Mononuclear cell (primary cell): ENCODE measurements around the gene DPP10. TPM values are rescaled to one million over a fixed set of nuclear protein-coding genes. Genes with fewer than 3 reads are reported as not detected.

Experiments used
- H3K27me3 ChIP-seq: 2 replicates; pipeline ENCODE4 v1.6.0; 2011; ENCODE audit warnings: low read length, control low read depth; ENCODE audit not compliant: insufficient read depth
- H3K4me1 ChIP-seq: 2 replicates; pipeline ENCODE4 v1.5.1; 2011; ENCODE audit warnings: mild to moderate bottlenecking, low read length, control low read depth; ENCODE audit not compliant: insufficient read depth
- H3K4me3 ChIP-seq: 2 replicates; pipeline ENCODE4 v1.5.1; 2011; ENCODE audit warnings: mild to moderate bottlenecking, low read length, moderate library complexity
- H3K9me3 ChIP-seq: 2 replicates; pipeline ENCODE4 v1.5.1; 2011; ENCODE audit warnings: low read depth, mild to moderate bottlenecking, control low read depth, low read length
- total RNA-seq: library from RNA; depleted of rRNA; stranded (reverse); fragments of >200 nt; gene quantifications from one replicate; pipeline ENCODE4 v1.2.3, GENCODE V29; 2012

Gene DPP10
- total RNA-seq, 1 donor = under 0.01 TPM

DNA sequence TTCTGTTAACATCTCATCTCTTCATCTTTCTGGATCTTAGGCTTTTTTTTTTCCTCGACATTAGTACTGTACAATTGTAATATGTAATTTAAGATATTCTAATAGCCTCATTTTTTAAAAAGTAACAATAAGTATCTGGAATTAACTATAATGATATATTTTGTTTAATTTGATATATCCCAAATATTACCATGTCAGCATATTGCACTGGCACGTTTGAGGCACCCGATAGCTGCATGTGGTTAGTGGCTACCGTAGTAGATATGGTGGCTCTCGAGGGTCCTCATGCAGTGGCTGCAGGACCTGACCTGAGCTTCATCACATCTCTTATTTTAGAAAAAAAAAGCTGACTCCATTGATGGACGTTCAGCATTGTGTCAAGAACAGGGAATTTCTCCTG, 371.9 kb downstream of the DPP10 start:
- no peak overlapping the region for H3K4me3 ChIP-seq
- H3K27me3 ChIP-seq = no peaks in the 10 kb centered on the region
- H3K9me3 ChIP-seq = no peaks in the 10 kb centered on the region
- no peaks in the 10 kb centered on the region for H3K4me1 ChIP-seq

- H3K27me3 ChIP-seq = no peaks in the 10 kb centered on the region
- no peaks in the 10 kb centered on the region for H3K4me1 ChIP-seq
- H3K4me3 ChIP-seq = no peak overlapping the region
- H3K9me3 ChIP-seq = no peaks in the 10 kb centered on the region
Observed at GRCh38 chr2:114821055-114821454, 378.6 kb downstream of the DPP10 start.

DNA sequence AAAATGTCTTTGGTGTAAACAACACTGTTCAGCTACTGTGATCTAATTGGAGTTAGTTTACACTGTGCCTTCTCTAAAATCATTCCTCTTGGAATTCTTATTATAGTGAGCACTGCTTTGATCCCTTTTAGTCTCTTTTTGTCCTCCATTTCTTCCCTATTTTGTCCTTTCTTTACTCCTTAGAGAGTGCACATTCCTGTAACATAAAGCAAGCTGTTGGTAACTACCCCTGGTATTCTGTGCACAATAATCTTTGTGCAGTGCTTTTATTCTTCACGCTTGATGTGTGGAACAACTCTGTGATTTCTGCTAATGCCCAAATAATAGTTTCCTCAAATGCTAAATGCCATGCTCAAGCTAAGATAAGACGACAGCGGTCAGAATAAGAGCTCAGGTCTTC, 401.5 kb downstream of the DPP10 start:
- H3K4me3 ChIP-seq = no peak overlapping the region
- H3K4me1 ChIP-seq = no peaks in the 10 kb centered on the region
- H3K27me3 ChIP-seq = no peaks in the 10 kb centered on the region
- H3K9me3 ChIP-seq = no peaks in the 10 kb centered on the region

GRCh38 chr2:114857196-114857595, 414.8 kb downstream of the DPP10 start:
- Histone ChIP-seq H3K4me1 (no peaks in the 10 kb centered on the region), H3K9me3 (no peaks in the 10 kb centered on the region), H3K4me3 (no peak overlapping the region), H3K27me3 (no peaks in the 10 kb centered on the region)

- H3K9me3 ChIP-seq = no peaks in the 10 kb centered on the region
- no peak overlapping the region for H3K4me3 ChIP-seq
- no peaks in the 10 kb centered on the region for H3K4me1 ChIP-seq
- no peaks in the 10 kb centered on the region for H3K27me3 ChIP-seq
Observed at GRCh38 chr2:114859726-114860510, 417.5 kb downstream of the DPP10 start.

- H3K27me3 ChIP-seq = no peaks in the 10 kb centered on the region
- H3K9me3 ChIP-seq = no peaks in the 10 kb centered on the region
- H3K4me3 ChIP-seq = no peak overlapping the region
- no peaks in the 10 kb centered on the region for H3K4me1 ChIP-seq
Observed at GRCh38 chr2:114862243-114862642, 419.8 kb downstream of the DPP10 start.

DNA sequence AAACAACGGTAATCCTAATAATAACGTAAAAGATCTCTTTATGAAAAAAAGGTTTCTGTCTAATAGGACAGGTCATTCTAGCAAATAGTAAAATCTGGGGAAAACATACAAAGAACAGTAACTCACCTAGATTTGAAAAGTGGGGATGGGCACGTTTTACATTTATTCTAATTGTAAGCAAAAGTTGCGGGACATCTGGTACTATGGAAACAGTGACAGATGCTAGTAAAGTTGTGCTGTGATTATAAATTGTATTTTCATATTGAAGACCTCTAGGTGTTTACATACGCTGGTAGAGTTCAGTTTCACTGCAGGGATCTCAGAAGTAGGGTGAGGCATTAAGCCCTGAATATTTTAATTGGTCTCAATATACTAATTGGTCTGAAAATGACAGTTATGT, 422.5 kb downstream of the DPP10 start:
- H3K4me3 ChIP-seq = no peak overlapping the region
- no peaks in the 10 kb centered on the region for H3K9me3 ChIP-seq
- no peaks in the 10 kb centered on the region for H3K27me3 ChIP-seq
- H3K4me1 ChIP-seq = no peaks in the 10 kb centered on the region

- no peak overlapping the region for H3K4me3 ChIP-seq
- no peaks in the 10 kb centered on the region for H3K27me3 ChIP-seq
- H3K4me1 ChIP-seq = no peaks in the 10 kb centered on the region
- no peaks in the 10 kb centered on the region for H3K9me3 ChIP-seq
Observed at GRCh38 chr2:114880046-114880445, 437.6 kb downstream of the DPP10 start.

DNA sequence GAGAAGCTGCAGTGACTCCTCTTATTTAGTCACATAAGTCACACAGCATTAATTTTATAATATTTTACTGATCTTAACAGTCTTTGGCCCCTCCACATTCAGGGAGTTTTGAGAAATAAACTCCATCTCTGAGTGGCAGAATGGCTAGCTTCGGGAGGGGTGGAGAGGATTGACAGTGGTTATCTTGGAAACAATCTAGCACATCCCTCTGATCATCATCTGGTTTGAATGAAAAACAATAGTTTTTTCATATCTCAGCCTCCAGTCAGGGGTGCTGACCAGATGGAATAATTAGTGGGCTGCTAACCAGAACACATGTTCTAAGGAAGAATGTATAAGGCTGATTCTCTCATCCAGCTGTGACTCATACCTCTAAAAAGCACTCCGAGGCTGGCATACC, 477.5 kb downstream of the DPP10 start:
- Histone ChIP-seq H3K4me3 (no peak overlapping the region), H3K27me3 (no peaks in the 10 kb centered on the region)

GRCh38 chr2:114922076-114922475, 479.6 kb downstream of the DPP10 start:
- no peaks in the 10 kb centered on the region for H3K9me3 ChIP-seq
- H3K4me1 ChIP-seq = no peaks in the 10 kb centered on the region
- H3K27me3 ChIP-seq = no peaks in the 10 kb centered on the region
- H3K4me3 ChIP-seq = no peak overlapping the region

More for the DNA sequence above, 477.5 kb downstream of the DPP10 start:
- H3K4me1 ChIP-seq = no peaks in the 10 kb centered on the region
- H3K9me3 ChIP-seq = no peaks in the 10 kb centered on the region

- Histone ChIP-seq H3K4me3 (no peak overlapping the region), H3K27me3 (no peaks in the 10 kb centered on the region), H3K9me3 (no peaks in the 10 kb centered on the region)
Observed at GRCh38 chr2:114925296-114926255, 483.1 kb downstream of the DPP10 start.

GRCh38 chr2:114926303-114926702, 483.9 kb downstream of the DPP10 start:
- H3K27me3 ChIP-seq = no peaks in the 10 kb centered on the region
- H3K9me3 ChIP-seq = no peaks in the 10 kb centered on the region
- H3K4me3 ChIP-seq = no peak overlapping the region
- no peaks in the 10 kb centered on the region for H3K4me1 ChIP-seq

More at GRCh38 chr2:114925296-114926255, 483.1 kb downstream of the DPP10 start:
- H3K4me1 ChIP-seq = no peaks in the 10 kb centered on the region

DNA sequence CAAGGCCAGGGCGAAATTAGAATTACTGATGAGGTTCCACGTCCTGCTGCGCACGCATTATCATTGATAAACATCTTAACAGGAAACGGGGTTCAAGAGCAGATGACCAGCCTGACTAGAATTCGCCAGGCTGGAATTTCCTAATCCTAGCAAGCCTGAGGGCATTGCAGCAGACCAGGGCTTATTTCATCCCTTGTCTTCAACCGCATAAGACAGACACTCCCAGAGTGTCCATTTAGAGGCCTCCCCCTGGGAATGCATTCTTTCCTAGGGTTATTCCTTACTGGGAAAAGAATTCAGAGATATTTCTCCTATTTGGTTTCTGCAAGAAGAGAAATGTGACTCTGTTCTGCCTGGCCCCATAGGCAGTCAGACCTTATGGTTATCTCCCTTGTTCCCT, 486.8 kb downstream of the DPP10 start:
- Histone ChIP-seq H3K4me1 (no peaks in the 10 kb centered on the region), H3K4me3 (no peak overlapping the region), H3K9me3 (no peaks in the 10 kb centered on the region), H3K27me3 (no peaks in the 10 kb centered on the region)

DNA sequence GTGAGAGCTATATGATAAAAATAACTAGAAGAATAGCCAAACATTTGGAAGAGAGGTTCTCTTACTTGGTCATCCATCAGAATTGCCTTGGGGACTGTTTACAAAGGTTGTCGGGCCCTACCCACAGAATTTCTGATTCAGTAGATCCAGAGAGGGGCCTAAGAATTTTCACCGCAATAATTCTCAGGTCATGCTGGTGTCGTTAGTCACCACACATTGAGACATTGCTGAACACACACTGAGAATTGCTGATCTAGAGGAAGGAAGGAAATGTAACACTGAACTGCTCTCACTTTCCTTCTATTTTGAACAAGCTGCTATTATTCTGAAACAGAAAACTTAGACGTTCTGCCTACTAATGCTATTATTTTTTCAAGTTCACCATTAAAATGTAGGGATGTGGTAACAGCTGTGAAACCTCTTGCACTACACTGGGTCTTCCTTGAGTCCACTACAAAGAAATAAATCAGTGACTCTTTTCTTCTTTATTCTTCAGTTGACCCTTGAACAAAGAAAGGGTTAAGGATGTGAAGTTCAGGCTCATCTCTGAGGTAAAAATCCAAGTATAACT, 491.3 kb downstream of the DPP10 start:
- Histone ChIP-seq H3K4me1 (no peaks in the 10 kb centered on the region), H3K9me3 (no peaks in the 10 kb centered on the region), H3K27me3 (no peaks in the 10 kb centered on the region), H3K4me3 (no peak overlapping the region)

GRCh38 chr2:114935031-114935430, 492.6 kb downstream of the DPP10 start:
- Histone ChIP-seq H3K9me3 (no peaks in the 10 kb centered on the region), H3K4me1 (no peaks in the 10 kb centered on the region), H3K27me3 (no peaks in the 10 kb centered on the region)

More at GRCh38 chr2:114935031-114935430, 492.6 kb downstream of the DPP10 start:
- H3K4me3 ChIP-seq = no peak overlapping the region
